Ecto neural progenitor cell (in vitro differentiated cells): ENCODE results near the gene PEX5.

Experiments used
- DNase-seq: peaks from one replicate; pipeline ENCODE4 v3.0.0-alpha.2; 2018; ENCODE audit warnings: low spot score

Gene PEX5

GRCh38 chr12:7189398-7190267 is at the start of gene PEX5:
Gene PEX5, plus strand, starts transcription at chr12:7189686. Its CDS starts 692 bp downstream, at chr12:7190378.
- peak; percentile 95 for DNase-seq

GRCh38 chr12:7141351-7142005 is 48.0 kb upstream of the PEX5 start:
- DNase-seq, result no peak

DNA sequence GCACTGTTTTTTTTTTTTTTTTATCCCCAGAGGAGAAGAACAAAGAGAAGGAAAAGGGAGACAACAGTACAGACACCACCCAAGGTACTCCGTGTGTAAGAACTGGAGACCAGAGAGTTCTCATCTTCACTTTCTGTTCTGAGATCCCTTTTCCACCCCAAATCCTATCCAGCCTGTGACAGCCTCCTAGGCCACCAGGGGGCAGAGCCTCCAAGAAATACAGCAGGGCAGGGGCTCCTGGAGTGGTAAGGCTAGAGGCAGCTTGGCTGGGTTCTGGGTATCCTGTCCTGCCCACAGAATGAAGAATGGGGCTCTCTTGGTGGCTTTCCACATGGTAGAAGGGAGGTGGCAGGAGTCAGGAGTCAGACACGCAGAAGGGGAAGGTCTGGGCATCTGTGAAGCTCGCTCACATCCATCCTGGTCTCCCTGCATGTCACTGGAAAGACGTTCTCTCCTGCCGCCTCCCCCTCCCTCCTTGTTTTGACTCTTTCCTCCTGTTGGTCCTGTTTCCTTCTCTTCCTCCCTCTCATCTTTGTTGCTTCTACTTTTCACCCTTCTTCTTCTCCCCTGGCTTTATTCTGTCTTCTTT is 47.3 kb upstream of the PEX5 start:
- peak; percentile 80 for DNase-seq

DNA sequence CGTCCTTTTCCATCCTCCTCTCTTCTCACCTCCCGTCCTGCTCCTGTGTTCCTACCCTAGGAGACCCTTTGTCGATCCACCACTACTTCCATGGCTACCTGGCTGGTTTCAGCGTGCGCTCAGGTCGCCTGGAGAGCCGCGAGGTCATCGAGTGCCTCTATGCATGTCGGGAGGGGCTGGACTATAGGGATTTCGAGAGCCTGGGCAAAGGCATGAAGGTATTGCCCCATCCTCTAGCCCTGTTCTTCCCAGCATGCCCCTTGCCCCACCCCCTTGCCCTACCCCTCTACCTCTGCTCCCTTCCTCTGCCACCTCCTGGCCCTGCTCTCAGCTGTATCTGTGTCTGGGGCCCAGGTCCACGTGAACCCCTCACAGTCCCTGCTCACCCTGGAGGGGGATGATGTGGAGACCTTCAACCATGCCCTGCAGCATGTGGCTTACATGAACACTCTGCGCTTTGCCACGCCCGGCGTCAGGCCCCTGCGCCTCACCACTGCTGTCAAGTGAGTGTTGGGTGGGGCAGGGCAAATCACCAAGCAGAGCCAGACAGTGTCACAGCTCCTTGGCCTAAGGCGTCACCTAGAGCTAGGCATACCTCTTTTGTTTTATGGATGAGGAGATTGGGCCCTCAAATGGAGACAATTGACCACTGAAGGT is 46.5 kb upstream of the PEX5 start:
- DNase-seq, result no peak

DNA sequence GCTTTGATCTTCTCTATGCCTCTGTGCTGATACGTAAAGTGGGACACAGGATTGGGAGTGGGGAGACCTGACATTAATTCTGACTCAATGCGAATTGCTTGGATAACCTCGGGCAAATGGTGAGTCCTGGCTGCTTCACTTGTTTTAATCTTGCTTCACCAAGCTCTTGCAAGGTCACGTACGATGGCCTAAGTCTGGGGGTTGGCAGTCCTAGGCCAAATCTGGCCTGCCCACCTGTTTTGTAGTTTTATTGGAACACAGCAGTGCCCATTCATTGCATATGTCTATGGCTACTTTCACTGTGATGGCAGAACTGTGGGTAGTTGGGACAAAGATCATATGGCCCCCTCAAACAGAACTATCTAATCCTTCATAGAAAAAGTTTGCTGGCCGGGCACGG is 45.9 kb upstream of the PEX5 start:
- no peak for DNase-seq

- DNase-seq, result no peak
Measured at GRCh38 chr12:7144414-7145120, 44.9 kb upstream of the PEX5 start.

- no peak for DNase-seq
Measured at GRCh38 chr12:7145671-7146070, 43.8 kb upstream of the PEX5 start.

DNA sequence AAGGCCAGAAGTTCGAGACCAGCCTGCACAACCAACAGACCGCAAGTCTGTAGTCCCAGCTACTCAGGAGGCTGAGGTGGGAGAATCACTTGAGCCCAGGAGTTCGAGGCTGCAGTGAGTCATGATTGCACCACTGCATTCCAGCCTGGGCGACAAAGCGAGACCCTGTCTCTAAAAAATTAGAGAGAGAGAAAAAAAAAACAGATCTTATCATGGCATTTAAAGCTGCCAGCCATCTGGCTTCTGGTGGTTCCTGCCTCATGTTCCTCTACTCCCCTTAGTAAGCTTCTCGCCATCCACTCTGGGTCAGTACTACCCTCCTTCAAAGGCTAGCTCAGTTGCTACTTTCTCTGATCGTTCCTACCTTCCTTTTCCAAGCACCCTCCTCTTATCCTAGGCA is 43.3 kb upstream of the PEX5 start:
- no peak for DNase-seq

DNA sequence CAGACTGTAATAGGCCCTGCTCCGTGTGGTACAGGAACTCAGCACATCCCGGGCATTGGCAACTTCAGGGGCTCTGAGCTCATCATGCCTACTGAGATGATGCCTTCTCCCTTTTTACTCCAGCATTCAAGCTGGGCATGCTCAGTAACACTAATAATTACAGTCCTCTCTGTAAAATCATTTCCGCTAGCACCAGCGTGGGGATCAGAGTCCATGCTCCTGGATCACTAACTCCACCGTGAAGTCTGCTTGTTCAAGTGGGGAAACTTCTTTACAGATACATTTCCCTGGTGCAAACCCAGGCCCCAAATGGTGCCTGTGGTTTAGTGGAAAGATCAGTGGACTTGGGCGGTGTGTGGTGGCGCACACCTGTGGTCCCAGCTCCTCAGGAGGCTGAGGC is 42.6 kb upstream of the PEX5 start:
- no peak for DNase-seq

- DNase-seq, result peak; percentile 31
Measured at GRCh38 chr12:7150356-7150755, 39.1 kb upstream of the PEX5 start.

DNA sequence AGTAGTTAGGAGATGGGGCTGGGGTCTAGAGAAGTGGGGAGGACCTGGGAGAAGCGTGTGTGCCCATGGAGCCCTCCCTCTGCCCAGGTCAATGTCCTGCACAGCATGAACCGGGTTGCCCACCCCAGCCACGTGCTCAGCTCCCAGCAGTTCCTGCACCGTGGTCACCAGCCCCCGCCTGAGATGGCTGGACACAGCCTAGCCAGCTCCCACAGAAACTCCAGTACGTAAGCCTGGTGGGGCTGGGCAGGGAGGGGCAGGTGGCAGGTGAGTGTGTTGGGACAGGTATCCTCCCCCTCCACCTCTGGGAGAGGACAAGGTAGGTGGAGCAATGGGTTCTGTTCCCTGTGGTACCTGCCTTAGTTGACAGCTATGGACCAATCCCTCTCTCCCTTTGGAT is 38.6 kb upstream of the PEX5 start:
- DNase-seq, result peak; percentile 32

DNA sequence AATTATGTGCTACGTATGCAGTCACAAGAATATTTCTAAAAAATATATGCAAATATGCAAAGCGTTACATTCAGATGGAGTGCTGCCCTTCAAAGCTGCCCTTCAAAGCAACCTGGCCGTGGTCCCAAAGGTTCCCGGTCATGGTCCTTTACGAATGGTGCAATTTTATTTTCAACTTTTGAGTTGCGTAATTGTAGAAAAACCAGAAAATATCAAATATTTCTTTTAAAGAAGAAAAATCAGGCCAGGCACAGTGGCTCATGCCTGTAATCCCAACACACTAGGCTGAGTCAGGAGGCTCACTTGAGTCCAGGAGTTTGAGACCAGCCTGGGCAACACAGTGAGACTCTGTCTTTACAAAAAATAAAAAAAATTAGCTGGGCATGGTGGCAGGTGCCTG is 38.0 kb upstream of the PEX5 start:
- DNase-seq, result no peak

DNA sequence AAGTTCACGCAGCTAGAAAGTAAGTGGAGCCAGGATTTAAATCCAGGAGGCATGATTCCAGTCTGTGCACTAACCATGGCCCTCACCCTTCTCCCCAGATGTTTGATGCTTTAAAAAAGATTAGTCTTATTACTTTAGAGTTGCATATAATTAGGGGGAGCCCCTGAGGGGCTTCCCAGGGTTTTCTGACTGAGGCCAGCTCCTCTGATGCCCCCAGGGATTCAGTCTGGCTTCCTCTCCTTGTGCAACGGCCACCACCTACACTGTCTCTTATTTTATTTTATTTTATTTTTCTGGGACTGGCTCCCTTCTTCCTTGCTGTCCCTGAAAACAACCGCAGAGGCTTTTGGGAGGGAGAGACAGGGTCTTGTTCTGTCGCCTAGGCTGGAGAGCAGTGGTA is 36.7 kb upstream of the PEX5 start:
- no peak for DNase-seq

GRCh38 chr12:7154042-7154441 is 35.4 kb upstream of the PEX5 start:
- no peak for DNase-seq

GRCh38 chr12:7154901-7155470 is 34.5 kb upstream of the PEX5 start:
- no peak for DNase-seq

- no peak for DNase-seq
Measured at GRCh38 chr12:7155471-7156034, 33.9 kb upstream of the PEX5 start.

DNA sequence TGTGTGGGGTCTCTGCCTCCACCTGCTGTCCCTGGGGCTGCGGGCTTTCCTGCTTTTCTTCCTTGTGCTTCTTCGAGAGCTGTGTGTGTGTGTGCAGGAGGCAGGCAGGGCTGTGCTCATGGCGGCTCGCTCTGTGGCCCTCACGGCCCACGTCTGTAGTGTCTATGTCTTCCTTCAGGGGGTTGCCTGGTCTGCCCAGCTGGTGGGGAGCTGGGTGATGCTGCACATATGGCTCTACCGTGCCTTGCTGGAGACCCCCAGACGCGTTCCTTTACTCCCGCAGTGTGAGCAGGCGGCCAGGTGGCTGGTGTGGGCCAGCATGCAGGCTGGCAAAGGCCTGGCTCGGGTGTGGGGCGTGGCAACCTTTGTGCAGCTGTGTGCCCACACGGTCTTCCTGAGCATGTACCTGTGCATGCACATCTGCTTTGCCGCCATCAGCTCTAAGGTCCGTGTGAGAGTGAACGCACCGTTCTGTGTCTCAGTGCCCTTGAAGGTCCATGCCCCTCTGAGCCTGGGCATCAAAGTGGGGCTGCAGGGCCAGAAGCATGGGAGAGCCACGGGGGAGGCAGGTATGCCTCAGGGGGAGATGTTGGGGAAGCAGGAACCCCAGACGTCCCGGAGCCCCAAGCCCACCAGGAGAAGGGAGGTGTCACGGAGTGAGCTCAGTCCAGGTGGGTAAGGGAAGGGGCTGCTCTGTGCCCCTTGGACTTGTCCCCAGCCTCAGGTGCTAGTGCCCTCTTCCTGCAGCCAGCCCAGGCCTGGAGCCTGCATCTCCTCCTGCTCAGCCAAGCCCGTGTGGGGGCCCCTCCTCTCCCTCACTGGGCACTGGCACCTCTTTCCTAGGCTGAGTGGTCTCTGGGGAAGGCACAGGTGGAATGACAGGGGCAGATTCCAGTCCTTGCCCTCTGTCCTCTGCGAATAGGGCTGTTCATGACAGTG is 33.0 kb upstream of the PEX5 start:
- DNase-seq, result no peak

DNA sequence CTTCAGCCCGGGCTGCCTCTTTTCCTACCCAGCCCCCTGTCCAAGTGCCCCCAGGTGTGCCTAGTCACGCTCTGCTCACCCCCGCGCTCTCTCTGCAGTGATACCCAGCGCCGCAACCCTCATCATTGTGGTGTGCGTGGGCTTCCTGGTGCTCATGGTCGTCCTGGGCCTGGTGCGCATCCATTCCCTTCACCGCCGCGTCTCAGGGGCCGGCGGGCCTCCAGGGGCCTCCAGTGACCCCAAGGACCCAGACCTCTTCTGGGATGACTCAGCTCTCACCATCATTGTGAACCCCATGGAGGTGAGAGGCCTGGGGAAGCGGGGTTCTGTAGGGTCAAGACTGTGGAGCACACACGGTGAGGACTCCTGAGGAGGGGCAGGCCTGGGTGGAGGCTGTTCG is 32.1 kb upstream of the PEX5 start:
- DNase-seq, result no peak

- no peak for DNase-seq
Measured at GRCh38 chr12:7158781-7159609, 30.5 kb upstream of the PEX5 start.
